GM12892 (cell line): ENCODE measurements around the gene CHPF2.

Source experiments
- POLR2A ChIP-seq: IDR thresholded peaks from 2 replicates; pipeline ENCODE4 v1.6.1; 2011; ENCODE audit warnings: low read depth, low read length, control low read depth
- POLR2AphosphoS5 ChIP-seq: IDR thresholded peaks from 2 replicates; pipeline ENCODE4 v1.6.1; 2011; ENCODE audit warnings: low read depth, low read length, control low read depth
- TAF1 ChIP-seq: IDR thresholded peaks from 2 replicates; pipeline ENCODE4 v1.6.1; 2011; ENCODE audit warnings: low read depth, mild to moderate bottlenecking, control low read depth, low read length, borderline replicate concordance

GRCh38 chr7:151269511-151269910 lies 37.2 kb downstream of the CHPF2 start:
- TF ChIP-seq POLR2A (no peak), POLR2AphosphoS5 (no peak), TAF1 (no peak)
